Measurements from ENCODE around the gene EHMT1.

EHMT1 gene

GRCh38 chr9:137765536-137765935, 146.7 kb downstream of the EHMT1 start:
- TF ChIP-seq REST (IDR thresholded peaks at IDR 0.05; ENCODE audit: insufficient read depth in 1 of 2, low read depth in 2 of 2, low read length in 2 of 2) (no peak), SIN3A (IDR thresholded peaks at IDR 0.05; ENCODE audit: borderline replicate concordance, insufficient read depth, low read length) (no peak), FOXP2 (optimal IDR thresholded peaks at IDR 0.05; ENCODE audit: borderline replicate concordance, extremely low read depth, extremely low read length, insufficient read depth) (no peak), POLR2AphosphoS5 (IDR thresholded peaks at IDR 0.05; ENCODE audit: low read depth, low read length) (no peak), TAF1 (IDR thresholded peaks at IDR 0.05; ENCODE audit: borderline replicate concordance, insufficient read depth, low read length) (no peak)

- no peak for TF ChIP-seq REST (IDR thresholded peaks at IDR 0.05; ENCODE audit: insufficient read depth in 1 of 2, low read depth in 2 of 2, low read length in 2 of 2)
- no peak for TF ChIP-seq POLR2AphosphoS5 (IDR thresholded peaks at IDR 0.05; ENCODE audit: low read depth, low read length)
- TF ChIP-seq SIN3A (IDR thresholded peaks at IDR 0.05; ENCODE audit: borderline replicate concordance, insufficient read depth, low read length), result no peak
- TF ChIP-seq FOXP2 (optimal IDR thresholded peaks at IDR 0.05; ENCODE audit: borderline replicate concordance, extremely low read depth, extremely low read length, insufficient read depth), result no peak
These were observed 152.8 kb downstream of the EHMT1 start for GRCh38 chr9:137771580-137771979.

- TF ChIP-seq FOXP2 (optimal IDR thresholded peaks at IDR 0.05; ENCODE audit: borderline replicate concordance, extremely low read depth, extremely low read length, insufficient read depth), result no peak
- TF ChIP-seq REST (IDR thresholded peaks at IDR 0.05; ENCODE audit: insufficient read depth in 1 of 2, low read depth in 2 of 2, low read length in 2 of 2), result no peak
- no peak for TF ChIP-seq POLR2AphosphoS5 (IDR thresholded peaks at IDR 0.05; ENCODE audit: low read depth, low read length)
- TF ChIP-seq SIN3A (IDR thresholded peaks at IDR 0.05; ENCODE audit: borderline replicate concordance, insufficient read depth, low read length), result no peak
- no peak for TF ChIP-seq TAF1 (IDR thresholded peaks at IDR 0.05; ENCODE audit: borderline replicate concordance, insufficient read depth, low read length)
These were observed 153.6 kb downstream of the EHMT1 start for GRCh38 chr9:137772281-137772873.

GRCh38 chr9:137774775-137775386, 156.1 kb downstream of the EHMT1 start:
- TF ChIP-seq POLR2AphosphoS5 (IDR thresholded peaks at IDR 0.05; ENCODE audit: low read depth, low read length), result no peak
- no peak for TF ChIP-seq TAF1 (IDR thresholded peaks at IDR 0.05; ENCODE audit: borderline replicate concordance, insufficient read depth, low read length)
- no peak for TF ChIP-seq FOXP2 (optimal IDR thresholded peaks at IDR 0.05; ENCODE audit: borderline replicate concordance, extremely low read depth, extremely low read length, insufficient read depth)
- no peak for TF ChIP-seq REST (IDR thresholded peaks at IDR 0.05; ENCODE audit: insufficient read depth in 1 of 2, low read depth in 2 of 2, low read length in 2 of 2)
- no peak for TF ChIP-seq SIN3A (IDR thresholded peaks at IDR 0.05; ENCODE audit: borderline replicate concordance, insufficient read depth, low read length)
